GM18519 (cell line): ENCODE results near the gene SVBP.
"Not testable (repeated sequence)": the region's sequence is repeated elsewhere in the genome, so short reads cannot be mapped to it uniquely, and the experiment has no call there.

ENCODE experiments used
- ATAC-seq: cut with Tn5 transposase; IDR thresholded peaks from one replicate; pipeline ENCODE4 v1.9.1; 2021; ENCODE audit warnings: mild to moderate bottlenecking, moderate library complexity; ENCODE audit not compliant: unreplicated experiment, low FRiP score

The SVBP gene

GRCh38 chr1:42816585-42817439, at the start of gene SVBP, which contains the start of gene ERMAP:
TSS of gene SVBP (minus strand) at chr1:42817397. CDS start at chr1:42816544, 853 bp downstream.
TSS of gene ERMAP (plus strand) at chr1:42817122. CDS start at chr1:42830449, 13,327 bp downstream.
- ATAC-seq = peak; percentile 73

- no peak for ATAC-seq
Measured at GRCh38 chr1:42866549-42866948, 49.4 kb upstream of the SVBP start.

GRCh38 chr1:42861014-42861399, 43.8 kb upstream of the SVBP start:
- ATAC-seq = no peak

- no peak for ATAC-seq
Measured at GRCh38 chr1:42860339-42861013, 43.3 kb upstream of the SVBP start.

GRCh38 chr1:42859366-42859765, 42.2 kb upstream of the SVBP start:
- not testable (repeated sequence) for ATAC-seq

- not testable (repeated sequence) for ATAC-seq
Measured at GRCh38 chr1:42856554-42856953, 39.4 kb upstream of the SVBP start.

GRCh38 chr1:42853116-42853884, 36.1 kb upstream of the SVBP start:
- no peak for ATAC-seq

- no peak for ATAC-seq
Measured at GRCh38 chr1:42852608-42852980, 35.4 kb upstream of the SVBP start.

GRCh38 chr1:42851960-42852607, 34.9 kb upstream of the SVBP start:
- no peak for ATAC-seq

GRCh38 chr1:42851420-42851819, 34.2 kb upstream of the SVBP start:
- ATAC-seq = no peak

- no peak for ATAC-seq
Measured at GRCh38 chr1:42849944-42850343, 32.7 kb upstream of the SVBP start.

GRCh38 chr1:42848823-42849537, 31.8 kb upstream of the SVBP start:
- no peak for ATAC-seq

- ATAC-seq = no peak
Measured at GRCh38 chr1:42847721-42848460, 30.7 kb upstream of the SVBP start.

GRCh38 chr1:42847111-42847595, 30.0 kb upstream of the SVBP start:
- no peak for ATAC-seq

GRCh38 chr1:42846257-42847110, 29.3 kb upstream of the SVBP start, which contains the start of gene ZNF691:
TSS of gene ZNF691 (plus strand) at chr1:42846613. CDS start at chr1:42849659, 3,046 bp downstream.
- ATAC-seq = peak; percentile 67

GRCh38 chr1:42845866-42846256, 28.7 kb upstream of the SVBP start:
- no peak for ATAC-seq

GRCh38 chr1:42845193-42845592, 28.0 kb upstream of the SVBP start:
- ATAC-seq = no peak

- ATAC-seq = no peak
Measured at GRCh38 chr1:42844592-42845140, 27.5 kb upstream of the SVBP start.
